ENCODE data around the gene SERINC3. TPM values are rescaled to one million over a fixed set of nuclear protein-coding genes. Genes with fewer than 3 reads are reported as not detected.
A peak's percentile ranks its signal among the peaks of the same experiment; 100 is the strongest.

The SERINC3 gene
- total and polyA plus RNA-seq, 2 of the 13 experiments (the other 11 are each of a cell fraction or from before 2014, with no cell fraction given): 82.0 to 226 TPM

DNA sequence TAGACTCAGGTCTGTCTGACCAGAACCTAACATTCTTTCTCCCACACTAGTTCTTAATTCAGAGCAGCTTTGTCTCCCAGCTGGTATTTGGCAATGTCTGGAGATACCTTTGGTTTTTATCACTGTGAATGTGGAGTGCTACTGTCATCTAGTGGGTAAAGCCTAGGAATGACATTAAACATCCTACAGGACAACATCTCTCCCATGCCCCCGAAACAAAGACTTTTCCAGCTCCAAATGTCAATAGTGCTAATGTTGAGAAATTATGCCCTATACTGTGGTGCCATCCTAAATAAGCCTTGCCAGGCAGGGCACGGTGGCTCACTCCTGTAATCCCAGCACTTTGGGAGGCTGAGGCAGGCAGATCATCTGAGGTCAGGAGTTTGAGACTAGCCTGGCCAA is 50.4 kb downstream of the SERINC3 start (continued):
- TF ChIP-seq KLF6 (CRISPR knock-in tag; IDR thresholded peaks at IDR 0.05) (peak; percentile 88; the same call in 1 of the 2 replicates), SMC3 (IDR thresholded peaks at IDR 0.05; ENCODE audit: low read length) (peak; percentile 99), KDM3A (CRISPR knock-in tag; IDR thresholded peaks at IDR 0.05; ENCODE audit: low read depth) (peak; percentile 83; the same call in 1 of the 2 replicates), ZNF761 (CRISPR knock-in tag; conservative IDR thresholded peaks at IDR 0.05) (no peak), ERF (CRISPR knock-in tag; IDR thresholded peaks at IDR 0.05) (peak; percentile 88), ZNF24 (IDR thresholded peaks at IDR 0.05) (0 out of 2 replicates have a peak, but pooled peaks have one; percentile 40), TBP (CRISPR knock-in tag; IDR thresholded peaks at IDR 0.05) (no peak), SOX13 (IDR thresholded peaks at IDR 0.05) (no peak), SOX13 (CRISPR knock-in tag; conservative IDR thresholded peaks at IDR 0.05 in 1 of 2, IDR thresholded peaks at IDR 0.05 in 1 of 2) (peak in 1 of 2 experiments; percentile 47; a peak in 1 of 4 replicates), DNMT1 (CRISPR knock-in tag; IDR thresholded peaks at IDR 0.05) (0 out of 2 replicates have a peak, but pooled peaks have one; percentile 27)
- TF ChIP-seq, protein P1, sequence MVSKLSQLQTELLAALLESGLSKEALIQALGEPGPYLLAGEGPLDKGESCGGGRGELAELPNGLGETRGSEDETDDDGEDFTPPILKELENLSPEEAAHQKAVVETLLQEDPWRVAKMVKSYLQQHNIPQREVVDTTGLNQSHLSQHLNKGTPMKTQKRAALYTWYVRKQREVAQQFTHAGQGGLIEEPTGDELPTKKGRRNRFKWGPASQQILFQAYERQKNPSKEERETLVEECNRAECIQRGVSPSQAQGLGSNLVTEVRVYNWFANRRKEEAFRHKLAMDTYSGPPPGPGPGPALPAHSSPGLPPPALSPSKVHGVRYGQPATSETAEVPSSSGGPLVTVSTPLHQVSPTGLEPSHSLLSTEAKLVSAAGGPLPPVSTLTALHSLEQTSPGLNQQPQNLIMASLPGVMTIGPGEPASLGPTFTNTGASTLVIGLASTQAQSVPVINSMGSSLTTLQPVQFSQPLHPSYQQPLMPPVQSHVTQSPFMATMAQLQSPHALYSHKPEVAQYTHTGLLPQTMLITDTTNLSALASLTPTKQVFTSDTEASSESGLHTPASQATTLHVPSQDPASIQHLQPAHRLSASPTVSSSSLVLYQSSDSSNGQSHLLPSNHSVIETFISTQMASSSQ (IDR thresholded peaks at IDR 0.05; ENCODE audit: low read depth): no peak
- TF ChIP-seq, protein P1 (CRISPR knock-in tag; IDR thresholded peaks at IDR 0.05; ENCODE audit: borderline replicate concordance): 0 out of 2 replicates have a peak, but pooled peaks have one; percentile 59
- TF ChIP-seq, protein P2, sequence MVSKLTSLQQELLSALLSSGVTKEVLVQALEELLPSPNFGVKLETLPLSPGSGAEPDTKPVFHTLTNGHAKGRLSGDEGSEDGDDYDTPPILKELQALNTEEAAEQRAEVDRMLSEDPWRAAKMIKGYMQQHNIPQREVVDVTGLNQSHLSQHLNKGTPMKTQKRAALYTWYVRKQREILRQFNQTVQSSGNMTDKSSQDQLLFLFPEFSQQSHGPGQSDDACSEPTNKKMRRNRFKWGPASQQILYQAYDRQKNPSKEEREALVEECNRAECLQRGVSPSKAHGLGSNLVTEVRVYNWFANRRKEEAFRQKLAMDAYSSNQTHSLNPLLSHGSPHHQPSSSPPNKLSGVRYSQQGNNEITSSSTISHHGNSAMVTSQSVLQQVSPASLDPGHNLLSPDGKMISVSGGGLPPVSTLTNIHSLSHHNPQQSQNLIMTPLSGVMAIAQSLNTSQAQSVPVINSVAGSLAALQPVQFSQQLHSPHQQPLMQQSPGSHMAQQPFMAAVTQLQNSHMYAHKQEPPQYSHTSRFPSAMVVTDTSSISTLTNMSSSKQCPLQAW (CRISPR knock-in tag; IDR thresholded peaks at IDR 0.05): 0 out of 2 replicates have a peak, but pooled peaks have one; percentile 29
- TF ChIP-seq, protein P3, sequence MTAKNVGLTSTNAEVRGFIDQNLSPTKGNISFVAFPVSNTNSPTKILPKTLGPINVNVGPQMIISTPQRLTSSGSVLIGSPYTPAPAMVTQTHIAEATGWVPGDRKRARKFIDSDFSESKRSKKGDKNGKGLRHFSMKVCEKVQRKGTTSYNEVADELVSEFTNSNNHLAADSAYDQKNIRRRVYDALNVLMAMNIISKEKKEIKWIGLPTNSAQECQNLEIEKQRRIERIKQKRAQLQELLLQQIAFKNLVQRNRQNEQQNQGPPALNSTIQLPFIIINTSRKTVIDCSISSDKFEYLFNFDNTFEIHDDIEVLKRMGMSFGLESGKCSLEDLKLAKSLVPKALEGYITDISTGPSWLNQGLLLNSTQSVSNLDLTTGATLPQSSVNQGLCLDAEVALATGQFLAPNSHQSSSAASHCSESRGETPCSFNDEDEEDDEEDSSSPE (CRISPR knock-in tag; IDR thresholded peaks at IDR 0.05): no peak
- TF ChIP-seq, protein P4, sequence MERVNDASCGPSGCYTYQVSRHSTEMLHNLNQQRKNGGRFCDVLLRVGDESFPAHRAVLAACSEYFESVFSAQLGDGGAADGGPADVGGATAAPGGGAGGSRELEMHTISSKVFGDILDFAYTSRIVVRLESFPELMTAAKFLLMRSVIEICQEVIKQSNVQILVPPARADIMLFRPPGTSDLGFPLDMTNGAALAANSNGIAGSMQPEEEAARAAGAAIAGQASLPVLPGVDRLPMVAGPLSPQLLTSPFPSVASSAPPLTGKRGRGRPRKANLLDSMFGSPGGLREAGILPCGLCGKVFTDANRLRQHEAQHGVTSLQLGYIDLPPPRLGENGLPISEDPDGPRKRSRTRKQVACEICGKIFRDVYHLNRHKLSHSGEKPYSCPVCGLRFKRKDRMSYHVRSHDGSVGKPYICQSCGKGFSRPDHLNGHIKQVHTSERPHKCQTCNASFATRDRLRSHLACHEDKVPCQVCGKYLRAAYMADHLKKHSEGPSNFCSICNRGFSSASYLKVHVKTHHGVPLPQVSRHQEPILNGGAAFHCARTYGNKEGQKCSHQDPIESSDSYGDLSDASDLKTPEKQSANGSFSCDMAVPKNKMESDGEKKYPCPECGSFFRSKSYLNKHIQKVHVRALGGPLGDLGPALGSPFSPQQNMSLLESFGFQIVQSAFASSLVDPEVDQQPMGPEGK (CRISPR knock-in tag; IDR thresholded peaks at IDR 0.05): peak; percentile 69; the same call in 1 of the 2 replicates
